K562 (cell line): ENCODE data around the gene SERBP1. TPM values are rescaled to one million over a fixed set of nuclear protein-coding genes. Genes with fewer than 3 reads are reported as not detected.

Source experiments
- ATAC-seq: fragments of 200-7000 bp; cut with Tn5 transposase; 3 replicates; pipeline ENCODE4 v1.9.1; 2020; ENCODE audit warnings: moderate library complexity
- BruUV-seq: library from RNA; stranded (reverse); fragments of 400-500 nt; replicated peaks from 2 replicates; lab custom pipeline; 2021; lab: Mats Ljungman, UMichigan
- CTCF ChIA-PET: fragments of 300-600 bp; formaldehyde crosslinking; extraction: SDS; loops from one replicate; lab custom pipeline; 2021; ENCODE audit warnings: low intra/inter-chr PET ratio; lab: Yijun Ruan, JAX
- POLR2A ChIA-PET: fragments of 300-600, 350-650 bp; sonication (Branson Sonifier 250); formaldehyde crosslinking; extraction: SDS; loops from one replicate; lab custom pipeline; 2021; ENCODE audit warnings: antibody characterized with exemption, inconsistent platforms; lab: Yijun Ruan, JAX
- DNase-seq, 4 experiments: peaks; one replicate each; pipeline versions ENCODE4 v3.0.0 to v3.0.0-alpha.2; 2011 to 2018; ENCODE audit warnings: low spot score in 3 of 4, mixed read lengths in 3 of 4; ENCODE audit errors: extremely low read depth in 1 of 4
- FAIRE-seq: peaks from 2 replicates; lab custom pipeline; 2011; peaks lifted over from hg19 to GRCh38; lab: Jason Lieb, UNC
- H2AFZ ChIP-seq: 2 replicates; pipeline ENCODE4 v1.6.0; 2011; ENCODE audit warnings: low read depth, low read length, control low read depth, inconsistent platforms
- H3K27ac ChIP-seq: fragments of 200-600 bp; 3 replicates; pipeline ENCODE4 v1.8.0; 2011; ENCODE audit warnings: low read depth, mild to moderate bottlenecking, control low read depth, inconsistent platforms, low read length, moderate library complexity, mixed read lengths; ENCODE audit errors: extremely low read depth
- H3K27me3 ChIP-seq, 2 experiments: fragments of 300-600 bp in 1 of 2; 2 replicates in 1 of 2; 3 replicates in 1 of 2; pipeline versions ENCODE4 v1.6.0 to v1.8.0; 2011; ENCODE audit warnings: inconsistent platforms in 2 of 2, low read length in 2 of 2, mild to moderate bottlenecking in 1 of 2, mixed read lengths in 1 of 2, moderate library complexity in 1 of 2; ENCODE audit not compliant: control insufficient read depth in 2 of 2, insufficient read depth in 2 of 2
- H3K36me3 ChIP-seq: fragments of 300-600 bp; 3 replicates; pipeline ENCODE4 v1.8.0; 2011; ENCODE audit warnings: mild to moderate bottlenecking, low read length, inconsistent platforms; ENCODE audit not compliant: control insufficient read depth, insufficient read depth
- H3K4me1 ChIP-seq, 2 experiments: fragments of 200-600 bp in 1 of 2; replicated peaks in 1 of 2; 2 replicates in 1 of 2; 3 replicates in 1 of 2; pipeline versions ENCODE4 v1.5.1 to v1.8.0; 2011; ENCODE audit warnings: inconsistent platforms in 2 of 2, low read length in 2 of 2, mild to moderate bottlenecking in 1 of 2, mixed read lengths in 1 of 2, moderate library complexity in 1 of 2; ENCODE audit not compliant: control insufficient read depth in 2 of 2, insufficient read depth in 2 of 2
- H3K4me2 ChIP-seq: 2 replicates; pipeline ENCODE4 v1.6.1; 2011; ENCODE audit warnings: low read length, control low read depth, inconsistent platforms, mixed read lengths; ENCODE audit not compliant: insufficient read depth
- H3K4me3 ChIP-seq: fragments of 200-600 bp; sonication (generic), shearing (Covaris generic); 2 replicates; pipeline ENCODE4 v1.5.1; 2016; ENCODE audit warnings: control low read depth, inconsistent platforms
- H3K79me2 ChIP-seq: fragments of 200-600 bp; 3 replicates; pipeline ENCODE4 v1.8.0; 2011; ENCODE audit warnings: low read length, inconsistent platforms; ENCODE audit not compliant: control insufficient read depth, insufficient read depth
- H3K9ac ChIP-seq, 2 experiments: 2 replicates each; pipeline versions ENCODE4 v1.6.0 to v1.6.1; 2011; ENCODE audit warnings: low read depth in 2 of 2, low read length in 2 of 2, control low read depth in 1 of 2, inconsistent platforms in 1 of 2, mild to moderate bottlenecking in 1 of 2, mixed read lengths in 1 of 2; ENCODE audit not compliant: insufficient read depth in 1 of 2
- H3K9me1 ChIP-seq: one replicate; pipeline ENCODE4 v1.6.0; 2011; ENCODE audit warnings: inconsistent platforms, mild to moderate bottlenecking, low read length, moderate library complexity; ENCODE audit not compliant: control insufficient read depth, insufficient read depth
- H3K9me3 ChIP-seq: replicated peaks from 2 replicates; pipeline ENCODE4 v1.5.1; 2011; ENCODE audit warnings: low read depth, low read length, inconsistent platforms; ENCODE audit not compliant: control insufficient read depth, insufficient read depth
- H4K20me1 ChIP-seq: replicated peaks from 2 replicates; pipeline ENCODE4 v1.6.1; 2011; ENCODE audit warnings: low read length, inconsistent platforms, mixed read lengths; ENCODE audit not compliant: control insufficient read depth, insufficient read depth
- BDP1 ChIP-seq: IDR thresholded peaks from 3 replicates; pipeline ENCODE4 v1.6.1; 2011; ENCODE audit not compliant: insufficient read length, insufficient read depth
- BHLHE40 ChIP-seq: IDR thresholded peaks from 2 replicates; pipeline ENCODE4 v1.6.1; 2011; ENCODE audit warnings: low read length, improper control_type of control experiment
- COPS2 ChIP-seq: fragments of 450-650 bp; conservative IDR thresholded peaks from 2 replicates; pipeline ENCODE4 v1.6.1; 2016; ENCODE audit warnings: mild to moderate bottlenecking, moderate library complexity
- MED1 ChIP-seq: sonication (generic); formaldehyde crosslinking; IDR thresholded peaks from 2 replicates; pipeline ENCODE4 v1.8.1; 2023; ENCODE audit warnings: missing genetic modification reagents, borderline replicate concordance
- MTA1 ChIP-seq: fragments of 450-650 bp; IDR thresholded peaks from 2 replicates; pipeline ENCODE4 v1.6.1; 2017; ENCODE audit warnings: borderline replicate concordance
- MTA3 ChIP-seq: fragments of 450-650 bp; formaldehyde crosslinking; IDR thresholded peaks from 2 replicates; pipeline ENCODE4 v1.6.1; 2017; ENCODE audit warnings: mild to moderate bottlenecking, borderline replicate concordance
- NFYB ChIP-seq: IDR thresholded peaks from 2 replicates; pipeline ENCODE4 v1.6.1; 2011; ENCODE audit warnings: mild to moderate bottlenecking, moderate library complexity; ENCODE audit not compliant: insufficient read length; ENCODE audit errors: extremely low read depth
- NR3C1 ChIP-seq: sonication (generic); formaldehyde crosslinking; IDR thresholded peaks from 2 replicates; pipeline ENCODE4 v1.8.1; 2022; ENCODE audit warnings: missing genetic modification reagents
- SREBF2 ChIP-seq: sonication (generic); formaldehyde crosslinking; IDR thresholded peaks from 2 replicates; pipeline ENCODE4 v1.4.0; 2020; ENCODE audit warnings: mild to moderate bottlenecking, missing genetic modification reagents
- THRAP3 ChIP-seq: fragments of 450-650 bp; IDR thresholded peaks from 2 replicates; pipeline ENCODE4 v1.6.1; 2016; ENCODE audit warnings: mild to moderate bottlenecking, inconsistent platforms, borderline replicate concordance
- ZBTB8A ChIP-seq: fragments of 450-650 bp; IDR thresholded peaks from 2 replicates; pipeline ENCODE4 v1.6.1; 2018; ENCODE audit warnings: mild to moderate bottlenecking, moderate library complexity; ENCODE audit not compliant: partially characterized antibody
- ZNF274 ChIP-seq: IDR thresholded peaks from 2 replicates; pipeline ENCODE4 v1.6.1; 2011; ENCODE audit warnings: low read depth, mild to moderate bottlenecking, low read length, moderate library complexity, borderline replicate concordance
- ZNF3 ChIP-seq: fragments of 250-450 bp; sonication (Bioruptor Pico); IDR thresholded peaks from 2 replicates; pipeline ENCODE4 v1.5.0; 2021; ENCODE audit warnings: mild to moderate bottlenecking, moderate library complexity
- ZNF764 ChIP-seq: fragments of 250-450 bp; sonication (Bioruptor Pico); IDR thresholded peaks from 2 replicates; pipeline ENCODE4 v1.4.0; 2020; ENCODE audit warnings: low read depth, mild to moderate bottlenecking, moderate library complexity
- WGBS: fragments of 100-300 bp; shearing (Covaris generic); methylation state at CpG from one replicate; pipeline ENCODE4 v1.1.6; 2016; ENCODE audit warnings: low coverage, mixed read lengths; ENCODE audit not compliant: insufficient coverage; ENCODE audit errors: missing lambda C conversion rate; 5-methylcytosine and 5-hydroxymethylcytosine counted together
- in situ Hi-C: fragments of 300-500 bp; cut with MboI; formaldehyde crosslinking; loops from 4 replicates; pipeline ENCODE4 v1.15.0; 2018; ENCODE audit warnings: inconsistent platforms, mixed read lengths
- intact Hi-C: fragments of 100-400 bp; cut with micrococcal nuclease; formaldehyde crosslinking; loops from 2 replicates; pipeline ENCODE4 v1.14.2; 2022
- polyA plus RNA-seq, 8 experiments: library from polyadenylated mRNA; depleted of rRNA in 4 of 8; stranded (reverse) in 5 of 8; unstranded in 3 of 8; fragments of >200 nt; fragmentation: Nextera tagmentation in 2 of 8; fragmentation: Illumina TruSeq in 1 of 8; extraction: Ambion mirVana in 2 of 8; extraction: Trizol in 1 of 8; gene quantifications; 2 replicates each; pipeline versions ENCODE4 v1.2.1 to v1.2.3, GENCODE V29; 2011 to 2014; ENCODE audit warnings: inconsistent platforms in 1 of 8, missing spikeins in 1 of 8
- total RNA-seq, 7 experiments: library from RNA; depleted of rRNA in 6 of 7; stranded (reverse); fragments of >200 nt in 6 of 7; fragmentation: Illumina TruSeq in 2 of 7; extraction: Trizol in 2 of 7; gene quantifications; 2 replicates each; pipeline versions ENCODE4 v1.2.1 to v1.2.3, GENCODE V29; 2011 to 2021; ENCODE audit warnings: low replicate concordance in 1 of 7
- TF ChIP-seq, protein P1 (sequence below): sonication (generic); formaldehyde crosslinking; IDR thresholded peaks from 2 replicates; pipeline ENCODE4 v1.8.0; 2022; ENCODE audit warnings: missing genetic modification reagents, mild to moderate bottlenecking, moderate library complexity, borderline replicate concordance
- TF ChIP-seq, protein P2 (sequence below): IDR thresholded peaks from 3 replicates; pipeline ENCODE4 v1.6.1; 2011; ENCODE audit warnings: borderline replicate concordance, mild to moderate bottlenecking, moderate library complexity; ENCODE audit not compliant: insufficient read length; ENCODE audit errors: extremely low read depth

The SERBP1 gene
- total and polyA plus RNA-seq, 9 of the 15 experiments (the other 6 are each of a cell fraction or from before 2014, with no cell fraction given): 79.9 to 761 (median 464) TPM

- ATAC-seq (peak; percentile 74), DNase-seq (peak; percentile 23 to 73 (median 36)), FAIRE-seq (peak; percentile 90)
- CTCF ChIA-PET: interaction anchor here (0.6 kb wide), 1 partner anchor 132 kb away, joined by 3 read pairs; no protein-coding TSS in a partner anchor
- in situ Hi-C loops (no loop called here), intact Hi-C loops (no loop called here)
- Histone ChIP-seq H3K27me3 (no peaks in the 10 kb centered on the region), H3K9ac (no peak overlapping the region), H3K79me2 (no peaks in the 10 kb centered on the region), H3K4me3 (no peak overlapping the region), H3K27ac (no peak overlapping the region), H3K9me1 (no peaks in the 10 kb centered on the region), H2AFZ (no peak overlapping the region), H4K20me1 (no peaks in the 10 kb centered on the region), H3K9me3 (no peaks in the 10 kb centered on the region), H3K4me2 (no peak overlapping the region), H3K4me1 (no peaks in the 10 kb centered on the region; a peak in 1 of 5 replicates), H3K36me3 (no peaks in the 10 kb centered on the region)
- no TSS peak for BruUV-seq
- 18% methylated on average over 7 of the region's 8 CpGs for WGBS
- POLR2A ChIA-PET: interaction anchor here (1.0 to 1.3 kb wide), 2 partner anchors 10 to 11 kb away, joined by 4 to 7 read pairs; no protein-coding TSS in a partner anchor
- TF ChIP-seq BHLHE40 (no peak), ZNF274 (no peak), SREBF2 (CRISPR knock-in tag) (no peak), ZBTB8A (no peak), COPS2 (no peak), THRAP3 (no peak), MTA3 (no peak), MED1 (no peak), NR3C1 (CRISPR knock-in tag) (no peak), ZNF3 (CRISPR knock-in tag) (no peak), ZNF764 (no peak), BDP1 (no peak), MTA1 (peak; percentile 55; the same call in 1 of the 2 replicates), NFYB (no peak)
- TF ChIP-seq, protein P1, sequence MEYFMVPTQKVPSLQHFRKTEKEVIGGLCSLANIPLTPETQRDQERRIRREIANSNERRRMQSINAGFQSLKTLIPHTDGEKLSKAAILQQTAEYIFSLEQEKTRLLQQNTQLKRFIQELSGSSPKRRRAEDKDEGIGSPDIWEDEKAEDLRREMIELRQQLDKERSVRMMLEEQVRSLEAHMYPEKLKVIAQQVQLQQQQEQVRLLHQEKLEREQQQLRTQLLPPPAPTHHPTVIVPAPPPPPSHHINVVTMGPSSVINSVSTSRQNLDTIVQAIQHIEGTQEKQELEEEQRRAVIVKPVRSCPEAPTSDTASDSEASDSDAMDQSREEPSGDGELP (CRISPR knock-in tag): no peak
- TF ChIP-seq, protein P2, sequence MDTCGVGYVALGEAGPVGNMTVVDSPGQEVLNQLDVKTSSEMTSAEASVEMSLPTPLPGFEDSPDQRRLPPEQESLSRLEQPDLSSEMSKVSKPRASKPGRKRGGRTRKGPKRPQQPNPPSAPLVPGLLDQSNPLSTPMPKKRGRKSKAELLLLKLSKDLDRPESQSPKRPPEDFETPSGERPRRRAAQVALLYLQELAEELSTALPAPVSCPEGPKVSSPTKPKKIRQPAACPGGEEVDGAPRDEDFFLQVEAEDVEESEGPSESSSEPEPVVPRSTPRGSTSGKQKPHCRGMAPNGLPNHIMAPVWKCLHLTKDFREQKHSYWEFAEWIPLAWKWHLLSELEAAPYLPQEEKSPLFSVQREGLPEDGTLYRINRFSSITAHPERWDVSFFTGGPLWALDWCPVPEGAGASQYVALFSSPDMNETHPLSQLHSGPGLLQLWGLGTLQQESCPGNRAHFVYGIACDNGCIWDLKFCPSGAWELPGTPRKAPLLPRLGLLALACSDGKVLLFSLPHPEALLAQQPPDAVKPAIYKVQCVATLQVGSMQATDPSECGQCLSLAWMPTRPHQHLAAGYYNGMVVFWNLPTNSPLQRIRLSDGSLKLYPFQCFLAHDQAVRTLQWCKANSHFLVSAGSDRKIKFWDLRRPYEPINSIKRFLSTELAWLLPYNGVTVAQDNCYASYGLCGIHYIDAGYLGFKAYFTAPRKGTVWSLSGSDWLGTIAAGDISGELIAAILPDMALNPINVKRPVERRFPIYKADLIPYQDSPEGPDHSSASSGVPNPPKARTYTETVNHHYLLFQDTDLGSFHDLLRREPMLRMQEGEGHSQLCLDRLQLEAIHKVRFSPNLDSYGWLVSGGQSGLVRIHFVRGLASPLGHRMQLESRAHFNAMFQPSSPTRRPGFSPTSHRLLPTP: no peak
Observed at GRCh38 chr1:67367370-67368045, 62.7 kb downstream of the SERBP1 start.
